Loucy (cell line): ENCODE results near the gene NUF2.

Experiments
- CTCF ChIP-seq: fragments of 200-600 bp; sonication (generic); conservative IDR thresholded peaks from 2 replicates; pipeline ENCODE4 v1.5.1; 2014; ENCODE audit warnings: mild to moderate bottlenecking, antibody characterized with exemption, low read length
- EZH2phosphoT487 ChIP-seq: fragments of 200-600 bp; IDR thresholded peaks from 2 replicates; pipeline ENCODE4 v1.6.1; 2018; ENCODE audit warnings: antibody characterized with exemption, mild to moderate bottlenecking, moderate library complexity, borderline replicate concordance

- TF ChIP-seq CTCF (no peak), EZH2phosphoT487 (no peak)
These were observed 21.2 kb upstream of the NUF2 start for GRCh38 chr1:163300568-163300967.
